ENCODE data around the gene NPHP4.
"Not testable (repeated sequence)": the region's sequence is repeated elsewhere in the genome, so short reads cannot be mapped to it uniquely, and the experiment has no call there.

The NPHP4 gene

GRCh38 chr1:6022193-6022592 is 30.0 kb upstream of the NPHP4 start:
- no peak for DNase-seq

GRCh38 chr1:6019166-6019845 is 27.1 kb upstream of the NPHP4 start:
- no peak for DNase-seq

- DNase-seq: not testable (repeated sequence)
Measured at GRCh38 chr1:6017654-6018053, 25.4 kb upstream of the NPHP4 start.

DNA sequence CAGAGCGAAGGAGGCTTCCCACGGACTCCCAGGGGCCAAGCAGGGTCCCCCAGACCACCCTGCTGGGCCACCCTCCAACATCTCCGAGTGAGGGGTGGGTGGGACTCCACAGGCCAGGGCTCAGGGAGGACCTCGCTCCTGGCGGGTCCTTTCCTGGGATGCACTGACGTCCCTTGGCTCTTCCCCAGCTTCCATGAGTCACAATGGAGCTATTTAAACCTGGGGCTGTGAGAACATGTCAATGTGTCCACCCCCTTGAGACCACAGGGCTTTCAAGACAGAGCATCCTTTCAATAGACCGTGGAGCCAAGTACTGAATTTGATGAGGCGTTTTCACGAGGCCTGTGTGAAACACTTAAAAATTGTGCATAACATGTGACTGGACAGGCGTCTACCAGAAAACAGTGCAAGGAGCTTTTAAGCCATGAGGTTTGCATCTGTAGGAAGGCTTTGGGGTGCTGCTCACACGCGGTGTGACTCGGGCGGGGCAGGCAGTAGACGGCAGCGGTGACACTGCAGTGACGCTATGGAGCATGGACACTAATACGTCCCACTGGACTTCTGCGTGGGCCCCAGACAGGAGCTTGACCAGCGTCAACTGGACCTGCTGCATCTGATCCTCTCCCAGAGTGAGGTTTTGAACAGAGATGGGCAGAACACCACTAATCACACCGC is 24.1 kb upstream of the NPHP4 start:
- DNase-seq: no peak

- DNase-seq: no peak
Measured at GRCh38 chr1:6014130-6014999, 22.1 kb upstream of the NPHP4 start.

GRCh38 chr1:6013491-6013890 is 21.3 kb upstream of the NPHP4 start:
- no peak for DNase-seq

DNA sequence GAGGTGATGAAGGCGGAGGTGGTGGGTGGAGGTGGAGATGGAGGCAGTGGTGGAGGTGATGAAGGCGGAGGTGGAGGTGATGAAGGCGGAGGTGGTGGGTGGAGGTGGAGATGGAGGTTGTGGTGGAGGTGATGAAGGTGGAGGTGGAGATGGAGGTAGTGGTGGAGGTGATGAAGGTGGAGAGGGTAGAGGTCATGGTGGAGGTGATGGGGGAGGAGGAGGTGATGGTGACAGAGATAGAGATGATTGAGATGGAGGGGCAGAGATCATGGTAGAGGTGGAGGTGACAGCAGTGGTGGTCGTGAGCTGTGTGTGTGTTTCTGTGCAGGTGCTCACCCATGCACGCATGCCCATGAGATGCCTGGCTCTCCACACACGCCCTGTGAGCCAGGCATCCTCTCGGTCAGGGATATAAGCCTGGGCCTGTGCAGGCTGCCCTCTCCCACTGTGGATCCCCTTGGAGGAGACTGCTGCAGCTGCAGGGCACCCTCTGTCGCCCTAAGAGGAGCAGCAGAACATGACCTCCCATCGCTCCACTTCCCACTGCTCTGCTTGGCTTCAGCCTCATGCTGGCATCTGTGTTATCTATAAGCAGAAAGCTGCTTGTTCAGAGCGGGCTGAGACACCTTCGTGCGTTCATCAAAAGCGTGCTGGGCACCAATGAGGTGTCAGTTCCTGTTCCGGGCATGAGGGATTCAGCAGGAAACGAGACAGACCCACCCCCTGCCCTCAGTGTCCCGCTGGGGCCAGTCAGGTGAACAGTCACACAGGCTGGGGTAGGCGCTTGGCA is 20.5 kb upstream of the NPHP4 start:
- no peak for DNase-seq

- DNase-seq: no peak
Measured at GRCh38 chr1:6011946-6012258, 19.7 kb upstream of the NPHP4 start.

DNA sequence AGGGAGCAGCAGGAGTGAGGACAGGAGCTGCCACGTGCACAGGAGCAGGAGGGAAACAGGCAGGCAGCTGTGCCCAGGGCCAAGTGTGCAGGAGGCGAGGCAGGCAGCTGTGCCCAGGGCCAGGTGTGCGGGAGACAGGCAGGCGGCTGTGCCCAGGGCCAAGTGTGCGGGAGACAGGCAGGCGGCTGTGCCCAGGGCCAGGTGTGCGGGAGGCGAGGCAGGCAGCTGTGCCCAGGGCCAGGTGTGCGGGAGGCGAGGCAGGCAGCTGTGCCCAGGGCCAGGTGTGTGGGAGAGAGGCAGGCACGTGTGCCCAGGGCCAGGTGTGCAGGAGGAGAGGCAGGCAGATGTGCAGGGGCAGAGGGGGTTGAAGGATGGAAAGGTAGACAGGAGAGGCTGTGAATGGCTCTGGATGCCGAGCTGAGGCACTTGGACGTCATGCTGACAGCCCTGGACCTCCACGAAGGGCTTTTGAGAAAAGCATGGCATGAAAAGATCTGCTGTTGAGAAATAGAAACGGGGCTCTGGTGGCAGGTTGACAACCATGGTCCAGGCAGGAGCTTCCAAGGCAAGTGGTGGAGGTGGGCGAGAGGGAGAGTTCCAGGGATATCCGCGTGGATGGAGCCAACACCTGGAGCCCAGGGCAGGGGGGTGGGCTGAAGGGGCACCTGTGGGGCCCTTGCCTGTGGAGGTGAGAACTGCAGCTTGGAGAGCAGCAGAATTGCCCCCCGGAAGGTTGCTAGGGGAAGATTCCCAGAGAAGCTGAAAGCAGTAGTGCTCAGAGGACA is 19.1 kb upstream of the NPHP4 start:
- no peak for DNase-seq

GRCh38 chr1:6010554-6010953 is 18.3 kb upstream of the NPHP4 start:
- DNase-seq: no peak

- DNase-seq: no peak
Measured at GRCh38 chr1:6009120-6010040, 17.2 kb upstream of the NPHP4 start.

GRCh38 chr1:6008696-6009095 is 16.5 kb upstream of the NPHP4 start:
- DNase-seq: no peak

DNA sequence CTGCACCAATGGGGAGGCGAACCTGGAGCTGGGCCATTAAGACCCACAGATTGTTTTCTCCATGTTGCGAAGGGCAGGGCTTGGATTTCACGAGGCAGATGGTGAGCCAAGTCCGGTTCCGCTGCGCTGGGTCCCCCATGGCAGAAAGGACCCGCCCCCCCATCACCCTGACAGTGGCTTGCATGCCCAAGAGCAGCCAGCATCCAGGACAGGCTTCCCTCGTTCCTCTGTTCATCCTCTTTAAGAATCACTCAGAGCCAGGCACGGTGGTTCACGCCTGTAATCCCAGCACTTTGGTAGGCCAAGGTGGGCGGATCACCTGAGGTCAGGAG is 15.8 kb upstream of the NPHP4 start:
- no peak for DNase-seq

DNA sequence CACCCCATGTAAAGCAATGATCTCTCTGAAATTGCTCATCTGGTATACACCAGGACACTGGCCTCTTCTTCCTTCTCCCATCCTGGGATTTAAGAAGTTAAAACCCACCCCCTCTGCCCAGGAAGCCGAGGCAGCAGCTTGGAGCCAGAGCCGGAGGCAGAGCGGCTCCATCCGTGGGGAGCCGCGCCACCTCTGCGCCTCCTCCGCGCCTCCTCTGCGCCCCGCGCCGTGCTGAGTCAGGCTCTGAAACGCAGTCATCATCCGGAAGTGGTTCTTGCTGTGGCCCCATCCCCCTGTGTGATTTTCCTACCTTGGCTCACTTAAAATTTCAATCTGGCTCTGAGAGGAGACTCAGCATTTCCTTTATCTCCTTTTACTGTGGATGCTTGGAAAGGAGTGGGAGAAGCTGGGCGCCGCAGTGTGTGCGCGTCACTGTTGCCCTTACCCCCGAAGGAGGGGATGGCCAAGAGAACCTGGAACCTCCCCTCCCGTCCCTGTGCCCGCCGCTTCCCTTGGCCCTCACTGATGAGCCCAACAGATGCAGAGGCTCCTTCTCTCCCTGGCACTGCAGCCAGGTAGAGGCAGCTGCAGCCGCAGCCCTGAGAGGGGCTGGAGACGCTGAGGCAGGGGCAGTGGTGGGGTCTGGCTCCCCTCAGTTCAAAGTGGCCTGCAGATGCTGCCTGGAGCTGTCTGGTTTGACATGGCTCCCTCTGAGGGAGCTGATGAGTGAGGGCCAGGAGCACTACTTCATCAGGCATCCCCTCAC is 15.3 kb upstream of the NPHP4 start:
- DNase-seq: no peak

- no peak for DNase-seq
Measured at GRCh38 chr1:6006882-6007281, 14.7 kb upstream of the NPHP4 start.

- no peak for DNase-seq
Measured at GRCh38 chr1:6005276-6005917, 13.2 kb upstream of the NPHP4 start.

GRCh38 chr1:6004412-6005123 is 12.3 kb upstream of the NPHP4 start:
- no peak for DNase-seq

- DNase-seq: no peak
Measured at GRCh38 chr1:6003568-6004411, 11.6 kb upstream of the NPHP4 start.
